ENCODE measurements around the gene SEMA5B. TPM values are rescaled to one million over a fixed set of nuclear protein-coding genes. Genes with fewer than 3 reads are reported as not detected.

Gene SEMA5B
- total and polyA plus RNA-seq, 2 donors (not counting 1 experiment from before 2014, with no cell fraction given), result not detected

DNA sequence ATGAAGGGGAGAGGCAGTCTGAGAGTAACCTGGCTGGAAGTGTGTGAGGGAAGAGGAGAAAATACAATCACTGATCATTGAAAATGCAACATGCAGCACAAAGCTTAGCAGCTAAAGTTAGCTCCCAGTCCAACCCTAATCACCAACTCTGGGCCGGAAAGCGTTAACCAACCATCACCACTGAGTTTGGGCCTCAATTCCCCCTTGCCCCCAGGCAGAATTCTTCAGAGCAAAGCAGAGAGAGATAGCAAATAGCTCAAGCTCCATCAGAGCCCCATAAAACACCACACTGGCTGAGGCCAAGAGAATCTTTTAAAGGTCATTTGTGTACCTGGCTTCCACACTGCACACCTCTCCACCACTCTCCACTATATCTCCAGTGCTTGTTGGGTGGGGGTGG lies 23.1 kb upstream of the SEMA5B start:
- Histone ChIP-seq H3K9ac (ENCODE audit: low read length) (no peak overlapping the region), H3K4me2 (replicated peaks; ENCODE audit: low read depth, low read length, poor library complexity, severe bottlenecking) (no peak overlapping the region), H3K79me2 (ENCODE audit: control insufficient read depth, insufficient read depth, low read length) (no peaks in the 10 kb centered on the region), H3K4me3 (ENCODE audit: control extremely low read depth in 1 of 5, extremely low read depth in 1 of 5, insufficient read depth in 1 of 5, low read depth in 2 of 5, low read length in 4 of 5) (no peak overlapping the region), H3K27ac (ENCODE audit: low read length in 2 of 2) (no peak overlapping the region), H3K9me3 (ENCODE audit: control extremely low read depth in 1 of 3, control insufficient read depth in 2 of 3, insufficient read depth in 1 of 3, low read length in 2 of 3) (no peaks in the 10 kb centered on the region), H2AFZ (ENCODE audit: insufficient read depth, low read depth, low read length, poor library complexity, severe bottlenecking) (no peak overlapping the region), H3K36me3 (replicated peaks in 1 of 2; ENCODE audit: control extremely low read depth in 1 of 2, control insufficient read depth in 1 of 2, extremely low read depth in 1 of 2, insufficient read depth in 2 of 2, low read length in 1 of 2) (no peaks in the 10 kb centered on the region), H4K20me1 (ENCODE audit: control insufficient read depth, insufficient read depth, low read length, poor library complexity, severe bottlenecking) (no peaks in the 10 kb centered on the region), H3K27me3 (replicated peaks in 1 of 4; ENCODE audit: control extremely low read depth in 1 of 4, control insufficient read depth in 3 of 4, insufficient read depth in 4 of 4, low read length in 3 of 4) (peaks cover 0 to 3% (median 0%) of the 10 kb centered on the region in 4 experiments), H3K4me1 (ENCODE audit: control insufficient read depth in 2 of 2, insufficient read depth in 2 of 2, low read length in 2 of 2) (no peaks in the 10 kb centered on the region)
- ChIA-PET CTCF (interaction anchor here (1.0 kb wide), 1 partner anchor 21 kb away, joined by 3 read pairs; no protein-coding TSS in a partner anchor), POLR2A (no interaction called here)
- peaks cover 9% of the 10 kb centered on the region for H3K27me3 Mint-ChIP-seq
- no peak overlapping the region for H3K4me3 Mint-ChIP-seq
- no peak for DNase-seq
- intact Hi-C loops (cut with micrococcal nuclease), result no loop called here
- TF ChIP-seq, protein P1, sequence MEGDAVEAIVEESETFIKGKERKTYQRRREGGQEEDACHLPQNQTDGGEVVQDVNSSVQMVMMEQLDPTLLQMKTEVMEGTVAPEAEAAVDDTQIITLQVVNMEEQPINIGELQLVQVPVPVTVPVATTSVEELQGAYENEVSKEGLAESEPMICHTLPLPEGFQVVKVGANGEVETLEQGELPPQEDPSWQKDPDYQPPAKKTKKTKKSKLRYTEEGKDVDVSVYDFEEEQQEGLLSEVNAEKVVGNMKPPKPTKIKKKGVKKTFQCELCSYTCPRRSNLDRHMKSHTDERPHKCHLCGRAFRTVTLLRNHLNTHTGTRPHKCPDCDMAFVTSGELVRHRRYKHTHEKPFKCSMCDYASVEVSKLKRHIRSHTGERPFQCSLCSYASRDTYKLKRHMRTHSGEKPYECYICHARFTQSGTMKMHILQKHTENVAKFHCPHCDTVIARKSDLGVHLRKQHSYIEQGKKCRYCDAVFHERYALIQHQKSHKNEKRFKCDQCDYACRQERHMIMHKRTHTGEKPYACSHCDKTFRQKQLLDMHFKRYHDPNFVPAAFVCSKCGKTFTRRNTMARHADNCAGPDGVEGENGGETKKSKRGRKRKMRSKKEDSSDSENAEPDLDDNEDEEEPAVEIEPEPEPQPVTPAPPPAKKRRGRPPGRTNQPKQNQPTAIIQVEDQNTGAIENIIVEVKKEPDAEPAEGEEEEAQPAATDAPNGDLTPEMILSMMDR (IDR thresholded peaks at IDR 0.05), result no peak
- TF ChIP-seq EZH2 (IDR thresholded peaks at IDR 0.05; ENCODE audit: borderline replicate concordance, insufficient read depth, low read depth, low read length, poor library complexity, severe bottlenecking), result no peak
- no peaks in the 10 kb centered on the region for H3K4me1 Mint-ChIP-seq
- no peaks in the 10 kb centered on the region for H3K9me3 Mint-ChIP-seq (ENCODE audit: insufficient read depth)
- WGBS (ENCODE audit: insufficient coverage), result 95% methylated on average over 2 of the region's 2 CpGs
- H3K27ac Mint-ChIP-seq, result no peak overlapping the region
- ATAC-seq (ENCODE audit: low read depth), result no peak

DNA sequence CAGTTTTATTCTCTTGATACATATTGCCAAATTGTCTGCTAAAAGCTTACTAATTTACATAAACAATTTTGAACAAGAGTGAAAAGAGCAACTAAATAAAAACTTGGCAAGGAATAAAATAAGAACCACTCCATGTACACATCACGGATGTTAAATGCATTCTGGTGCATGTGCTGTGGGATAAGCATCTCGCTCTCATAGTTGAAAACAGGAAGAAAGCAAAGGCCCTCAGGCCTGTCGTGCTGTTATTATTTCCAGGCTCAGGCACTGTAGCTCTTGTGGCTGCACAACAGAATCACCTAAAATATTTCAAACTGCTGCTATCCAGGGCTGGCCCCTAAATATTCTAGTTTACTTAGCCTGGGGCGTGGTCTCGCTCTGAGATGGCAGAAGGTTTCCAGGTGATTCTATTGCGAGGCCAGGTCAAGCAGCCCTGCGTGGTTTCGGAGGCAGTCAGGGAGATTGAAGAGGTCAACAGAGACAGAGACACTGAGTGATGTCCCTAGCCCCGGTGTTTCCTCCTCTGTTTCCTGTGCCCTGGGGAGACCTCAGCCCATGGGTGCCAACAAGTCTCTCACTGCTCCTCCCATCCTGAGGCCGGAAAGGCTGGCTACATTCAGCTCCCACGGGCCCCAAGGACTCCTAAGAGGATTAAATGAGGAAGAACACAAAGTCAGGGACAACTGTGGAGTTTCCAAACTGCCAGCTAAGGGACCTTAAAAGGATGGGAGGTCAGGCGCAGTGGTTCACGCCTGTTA lies 21.1 kb upstream of the SEMA5B start:
- Histone ChIP-seq H3K79me2 (ENCODE audit: control insufficient read depth, insufficient read depth, low read length) (no peaks in the 10 kb centered on the region), H3K27ac (ENCODE audit: low read length in 2 of 2) (no peak overlapping the region), H3K9me3 (ENCODE audit: control extremely low read depth in 1 of 3, control insufficient read depth in 2 of 3, insufficient read depth in 1 of 3, low read length in 2 of 3) (no peaks in the 10 kb centered on the region), H3K36me3 (replicated peaks in 1 of 2; ENCODE audit: control extremely low read depth in 1 of 2, control insufficient read depth in 1 of 2, extremely low read depth in 1 of 2, insufficient read depth in 2 of 2, low read length in 1 of 2) (no peaks in the 10 kb centered on the region), H2AFZ (ENCODE audit: insufficient read depth, low read depth, low read length, poor library complexity, severe bottlenecking) (no peak overlapping the region), H3K27me3 (replicated peaks in 1 of 4; ENCODE audit: control extremely low read depth in 1 of 4, control insufficient read depth in 3 of 4, insufficient read depth in 4 of 4, low read length in 3 of 4) (peaks cover 0 to 3% (median 0%) of the 10 kb centered on the region in 4 experiments), H3K9ac (ENCODE audit: low read length) (no peak overlapping the region), H4K20me1 (ENCODE audit: control insufficient read depth, insufficient read depth, low read length, poor library complexity, severe bottlenecking) (no peaks in the 10 kb centered on the region), H3K4me2 (replicated peaks; ENCODE audit: low read depth, low read length, poor library complexity, severe bottlenecking) (no peak overlapping the region), H3K4me1 (ENCODE audit: control insufficient read depth in 2 of 2, insufficient read depth in 2 of 2, low read length in 2 of 2) (no peaks in the 10 kb centered on the region), H3K4me3 (ENCODE audit: control extremely low read depth in 1 of 5, extremely low read depth in 1 of 5, insufficient read depth in 1 of 5, low read depth in 2 of 5, low read length in 4 of 5) (no peak overlapping the region)
- no peaks in the 10 kb centered on the region for H3K9me3 Mint-ChIP-seq (ENCODE audit: insufficient read depth)
- H3K27me3 Mint-ChIP-seq, result peaks cover 8% of the 10 kb centered on the region
- H3K4me3 Mint-ChIP-seq, result no peak overlapping the region
- POLR2A ChIA-PET, result no interaction called here
- TF ChIP-seq, protein P1 (IDR thresholded peaks at IDR 0.05), result no peak
- TF ChIP-seq EZH2 (IDR thresholded peaks at IDR 0.05; ENCODE audit: borderline replicate concordance, insufficient read depth, low read depth, low read length, poor library complexity, severe bottlenecking), result no peak
- DNase-seq (no peak), ATAC-seq (ENCODE audit: low read depth) (no peak)
- H3K27ac Mint-ChIP-seq, result no peak overlapping the region
- intact Hi-C loops (cut with micrococcal nuclease), result no loop called here
- CTCF ChIA-PET, result interaction anchor here (1.2 kb wide), 1 partner anchor 17 kb away, joined by 3 read pairs; no protein-coding TSS in a partner anchor
- 75% methylated on average over 10 of the region's 13 CpGs for WGBS (ENCODE audit: insufficient coverage)
- H3K4me1 Mint-ChIP-seq, result no peaks in the 10 kb centered on the region
